Hair follicle dermal papilla cell (primary cell): ENCODE data around the gene DYRK2. TPM values are rescaled to one million over a fixed set of nuclear protein-coding genes. Genes with fewer than 3 reads are reported as not detected.

ENCODE experiments used
- total RNA-seq: library from RNA; depleted of rRNA; stranded (reverse); fragments of >200 nt; gene quantifications from 2 replicates; pipeline ENCODE4 v1.2.3, GENCODE V29; 2012

DYRK2 gene
- total RNA-seq: 52.1 and 52.2 TPM in 2 replicates

DNA sequence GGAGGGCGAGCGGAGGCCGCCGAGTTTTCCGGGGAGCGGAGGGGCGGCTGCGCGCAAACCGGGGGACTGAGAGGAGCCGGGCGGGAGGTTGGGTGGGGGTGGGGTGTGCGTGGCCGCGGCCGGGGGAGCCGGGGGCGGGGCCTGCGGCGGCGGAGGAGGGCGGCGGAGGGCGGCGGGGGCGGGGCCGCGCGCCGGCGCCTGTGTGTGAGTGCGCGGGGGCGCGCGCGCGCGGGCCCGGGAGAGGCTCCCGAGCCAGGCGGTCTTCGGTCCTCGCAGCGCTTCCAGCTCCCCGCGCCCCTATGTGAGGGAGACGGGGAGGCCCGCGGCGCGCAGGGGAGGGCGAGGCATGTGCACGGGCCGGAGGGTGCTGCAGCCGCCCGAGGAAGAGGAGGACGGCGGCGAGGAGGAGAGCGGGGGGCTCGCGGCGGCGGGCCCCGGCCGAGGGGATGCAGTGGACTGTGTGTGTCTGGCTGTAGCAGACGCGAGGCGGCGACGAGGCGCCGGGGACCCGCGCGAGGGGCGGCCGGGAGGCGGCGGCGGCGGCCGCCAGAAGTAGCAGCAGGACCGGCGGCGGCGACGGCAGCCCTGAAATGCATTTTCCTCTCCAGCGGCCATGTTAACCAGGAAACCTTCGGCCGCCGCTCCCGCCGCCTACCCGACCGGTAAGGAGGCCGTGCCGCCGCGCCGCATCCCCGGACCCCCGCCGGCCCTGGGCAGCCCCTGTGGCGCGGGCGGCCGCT is at the start of gene DYRK2:
DYRK2 (plus strand) TSS at position 225 of the 740 bp plus-strand sequence; CDS start at position 614, 389 bp downstream.

